Measurements from ENCODE around the gene D2HGDH. TPM values are rescaled to one million over a fixed set of nuclear protein-coding genes. Genes with fewer than 3 reads are reported as not detected.
A peak's percentile ranks its signal among the peaks of the same experiment; 100 is the strongest.

D2HGDH gene
- total RNA-seq (2021) (131 and 232 TPM in 2 replicates), Bru-seq, nascent RNA (percentile 79 among the genes with signal in this experiment), BruChase-seq, experiment 1, labeled RNA remaining after a 2-hour chase (percentile 90 among the genes with signal in this experiment), BruChase-seq, experiment 2, labeled RNA remaining after a 6-hour chase (percentile 91 among the genes with signal in this experiment)
- long read RNA-seq, transcript D2HGDH-201 (10 exons, 2,617 nt), result major isoform, 10 of 90 reads
- long read RNA-seq, partial matches to known transcripts, result 50 of 90 reads
- long read RNA-seq, other reads (novel, unspliced or antisense), result 30 of 90 reads

GRCh38 chr2:241734467-241735208, at the start of gene D2HGDH:
Gene D2HGDH, plus strand, starts transcription at chr2:241734630. Its CDS starts 595 bp downstream, at chr2:241735225.
- H2AFZ ChIP-seq, result peak within 1 kb of the TSS; percentile 93
- ChIA-PET POLR2A (ENCODE audit: unreplicated experiment) (interaction anchor here (0.5 to 0.9 kb wide), 7 partner anchors 27 to 580 kb away, joined by 3 to 13 read pairs (median 5); partner anchors contain the start of genes DTYMK and ING5), CTCF (interaction anchor here (0.6 to 1.4 kb wide), 5 partner anchors 16 to 216 kb away, joined by 3 to 12 read pairs (median 3); no protein-coding TSS in a partner anchor)
- BruUV-seq (replicated peaks), result no TSS peak
- TF ChIP-seq EZH2 (IDR thresholded peaks at IDR 0.05; ENCODE audit: low read depth) (no peak), CTCF (conservative IDR thresholded peaks at IDR 0.05) (no peak)
- intact Hi-C loops (cut with micrococcal nuclease; ENCODE audit: unreplicated experiment), result loop anchor here (1.0 to 10.0 kb wide), 2 partner anchors 32 to 140 kb away; partner anchors contain the start of gene ING5
- H4K20me1 ChIP-seq (ENCODE audit: insufficient read depth), result peaks cover 14% of the 10 kb centered on the region; the same call in 1 of the 2 replicates
- H3K4me2 ChIP-seq, result peak within 1 kb of the TSS; percentile 83
- H3K27ac ChIP-seq, result peak within 1 kb of the TSS; percentile 36
- H3F3A ChIP-seq (ENCODE audit: insufficient read depth, low read depth), result peaks cover 25% of the 10 kb centered on the region
- no peaks in the 10 kb centered on the region for H3K9me3 ChIP-seq (ENCODE audit: insufficient read depth, low read depth)
- H3K9me2 ChIP-seq (ENCODE audit: insufficient read depth), result no peaks in the 10 kb centered on the region
- peak within 1 kb of the TSS; percentile 85 for H3K4me3 ChIP-seq
- peaks cover 17% of the 10 kb centered on the region; the same call in 1 of the 2 replicates for H3K79me2 ChIP-seq (ENCODE audit: low read depth)
- H3K4me1 ChIP-seq (replicated peaks; ENCODE audit: insufficient read depth), result peaks cover 16% of the 10 kb centered on the region
- no peaks in the 10 kb centered on the region; the same call in 1 of the 2 replicates for H3K36me3 ChIP-seq (ENCODE audit: low read depth)
- DNase-seq, result peak; percentile 65 to 98
- no peaks in the 10 kb centered on the region for H3K27me3 ChIP-seq (ENCODE audit: insufficient read depth, low read depth)

- ChIA-PET POLR2A (ENCODE audit: unreplicated experiment) (interaction anchor here (0.5 to 1.5 kb wide), 13 partner anchors 16 to 1367 kb away, joined by 3 to 62 read pairs (median 4); partner anchors contain the start of genes D2HGDH, FARP2 and ING5), CTCF (interaction anchor here (1.1 to 1.2 kb wide), 3 partner anchors 15 to 192 kb away, joined by 3 to 10 read pairs (median 5); partner anchors contain the start of gene ING5)
- intact Hi-C loops (cut with micrococcal nuclease; ENCODE audit: unreplicated experiment), result loop anchor here (1.0 kb wide), 2 partner anchors 15 to 195 kb away; no protein-coding TSS in a partner anchor
- H3K4me1 ChIP-seq (replicated peaks; ENCODE audit: insufficient read depth), result peaks cover 13% of the 10 kb centered on the region
- BruUV-seq (replicated peaks), result no TSS peak
- peak overlapping the region; percentile 96 for H2AFZ ChIP-seq
- peaks cover 20% of the 10 kb centered on the region for H3K36me3 ChIP-seq (ENCODE audit: low read depth)
- no peaks in the 10 kb centered on the region for H3K9me2 ChIP-seq (ENCODE audit: insufficient read depth)
- peak overlapping the region; percentile 29; the same call in 1 of the 2 replicates for H3K27ac ChIP-seq
- no peak for TF ChIP-seq EZH2 (IDR thresholded peaks at IDR 0.05; ENCODE audit: low read depth)
- TF ChIP-seq CTCF (conservative IDR thresholded peaks at IDR 0.05), result no peak
- no peaks in the 10 kb centered on the region for H3K27me3 ChIP-seq (ENCODE audit: insufficient read depth, low read depth)
- no peaks in the 10 kb centered on the region for H3K9me3 ChIP-seq (ENCODE audit: insufficient read depth, low read depth)
- H3K79me2 ChIP-seq (ENCODE audit: low read depth), result peaks cover 76% of the 10 kb centered on the region
- H3F3A ChIP-seq (ENCODE audit: insufficient read depth, low read depth), result peaks cover 10% of the 10 kb centered on the region; the same call in 1 of the 2 replicates
- H4K20me1 ChIP-seq (ENCODE audit: insufficient read depth), result 0 out of 2 replicates have a peak, but pooled peaks cover 5% of the 10 kb centered on the region
- no peak for DNase-seq
- H3K4me2 ChIP-seq, result peak overlapping the region; percentile 88
- peak overlapping the region; percentile 95 for H3K4me3 ChIP-seq
Measured at GRCh38 chr2:241686324-241686649, 48.1 kb upstream of the D2HGDH start.
